ENCODE measurements around the gene GAS2L1. TPM values are rescaled to one million over a fixed set of nuclear protein-coding genes. Genes with fewer than 3 reads are reported as not detected.
A peak's percentile ranks its signal among the peaks of the same experiment; 100 is the strongest.

GAS2L1 gene
- 1 to 10 TPM; 1.9 to 2.9 TPM for total RNA-seq

DNA sequence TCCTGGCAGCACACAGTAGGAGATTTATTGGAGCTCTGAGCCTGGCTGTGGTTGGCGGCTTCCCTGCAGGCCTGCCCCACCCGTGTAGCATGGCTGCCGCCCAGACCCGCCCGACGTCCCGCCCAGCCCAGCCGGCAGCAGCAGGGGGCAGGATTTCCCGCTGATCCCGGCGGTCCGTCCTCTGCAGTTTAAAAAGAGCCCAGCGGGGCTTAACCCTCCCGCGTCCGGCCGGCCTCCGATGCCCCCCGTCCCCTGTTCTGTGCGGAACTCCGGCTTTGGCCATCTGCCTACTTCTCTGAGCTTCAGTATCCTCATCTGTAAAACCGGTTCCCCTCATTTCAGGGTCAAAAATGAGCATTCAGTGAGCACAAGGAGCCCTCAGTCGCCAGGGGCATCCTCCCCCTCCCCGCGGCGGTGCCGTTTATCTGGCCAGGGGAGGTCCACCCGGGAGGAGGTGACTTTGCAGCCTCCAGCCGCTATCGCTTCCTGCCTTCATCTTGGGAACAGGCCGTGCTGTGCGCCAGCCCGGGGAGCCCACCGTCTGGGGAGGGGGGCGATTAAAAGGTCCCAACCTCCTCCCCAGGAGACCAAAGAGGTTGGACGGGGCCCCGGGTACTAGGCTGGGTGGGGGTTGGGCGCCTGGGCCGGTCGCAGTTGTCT lies at the start of gene GAS2L1:
Gene GAS2L1 (plus strand): TSS at position 476 of the 660 bp plus-strand sequence. CDS start 1,456 bp downstream, outside the sequence.
- H3K27ac Mint-ChIP-seq = peak within 1 kb of the TSS; percentile 41
- no peaks in the 10 kb centered on the region for H3K27me3 Mint-ChIP-seq
- H3K4me3 Mint-ChIP-seq = peak within 1 kb of the TSS; percentile 78
- peaks cover 4% of the 10 kb centered on the region for H3K36me3 Mint-ChIP-seq (ENCODE audit: low read depth)
- peak; percentile 54 for ATAC-seq (replicated peaks)
- peaks cover under 1% of the 10 kb centered on the region for H3K4me1 Mint-ChIP-seq
- H3K9me3 Mint-ChIP-seq = no peaks in the 10 kb centered on the region

- H3K4me3 Mint-ChIP-seq = no peak overlapping the region
- peak overlapping the region; percentile 28 for H3K27ac Mint-ChIP-seq
- no peaks in the 10 kb centered on the region for H3K9me3 Mint-ChIP-seq
- no peaks in the 10 kb centered on the region for H3K4me1 Mint-ChIP-seq
- H3K27me3 Mint-ChIP-seq = no peaks in the 10 kb centered on the region
- no peak for ATAC-seq (replicated peaks)
- no peaks in the 10 kb centered on the region for H3K36me3 Mint-ChIP-seq (ENCODE audit: low read depth)
Measured at GRCh38 chr22:29257751-29258181, 48.7 kb upstream of the GAS2L1 start.

DNA sequence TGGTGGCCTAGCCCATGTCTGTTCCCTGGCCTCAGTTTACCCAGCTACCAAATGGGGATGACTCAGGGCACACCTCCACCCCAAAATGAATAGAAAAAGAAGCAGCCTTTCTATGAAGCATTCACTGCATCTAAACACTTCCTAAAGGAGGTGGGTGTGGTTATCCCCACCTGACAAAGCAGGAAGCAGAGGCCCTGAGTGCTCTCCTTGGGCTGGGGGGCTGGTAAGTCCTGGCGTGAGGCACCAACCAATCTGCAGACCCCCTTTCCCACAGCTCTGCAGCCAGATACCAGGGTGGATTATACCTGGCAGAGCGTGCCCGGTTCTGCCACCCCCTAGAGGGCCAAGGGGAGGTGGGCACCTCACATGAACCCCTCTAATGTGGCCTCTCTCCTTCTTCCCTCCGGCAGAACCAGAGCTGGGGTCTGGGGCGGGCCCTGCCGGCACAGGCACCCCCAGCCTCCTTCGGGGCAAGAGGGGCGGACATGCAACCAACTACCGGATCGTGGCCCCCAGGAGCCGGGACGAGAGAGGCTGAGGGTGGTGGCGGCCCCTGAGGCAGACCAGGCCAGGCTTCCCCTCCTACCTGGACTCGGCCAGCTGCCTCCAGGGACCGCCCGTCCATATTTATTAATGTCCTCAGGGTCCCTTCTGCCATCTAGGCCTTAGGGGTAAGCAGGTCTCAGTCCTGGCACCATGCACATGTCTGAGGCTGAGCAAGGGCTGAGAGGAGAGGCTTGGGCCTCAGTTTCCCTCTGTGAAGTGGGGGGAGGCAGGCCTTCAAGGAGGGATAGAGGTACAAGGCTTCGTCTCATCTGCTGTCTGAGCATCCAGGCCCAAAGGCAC lies 47.8 kb upstream of the GAS2L1 start:
- no peaks in the 10 kb centered on the region for H3K9me3 Mint-ChIP-seq
- ATAC-seq (replicated peaks) = no peak
- no peak overlapping the region for H3K4me3 Mint-ChIP-seq
- H3K27ac Mint-ChIP-seq = peak overlapping the region; percentile 28
- no peaks in the 10 kb centered on the region for H3K27me3 Mint-ChIP-seq
- no peaks in the 10 kb centered on the region for H3K36me3 Mint-ChIP-seq (ENCODE audit: low read depth)
- H3K4me1 Mint-ChIP-seq = no peaks in the 10 kb centered on the region

DNA sequence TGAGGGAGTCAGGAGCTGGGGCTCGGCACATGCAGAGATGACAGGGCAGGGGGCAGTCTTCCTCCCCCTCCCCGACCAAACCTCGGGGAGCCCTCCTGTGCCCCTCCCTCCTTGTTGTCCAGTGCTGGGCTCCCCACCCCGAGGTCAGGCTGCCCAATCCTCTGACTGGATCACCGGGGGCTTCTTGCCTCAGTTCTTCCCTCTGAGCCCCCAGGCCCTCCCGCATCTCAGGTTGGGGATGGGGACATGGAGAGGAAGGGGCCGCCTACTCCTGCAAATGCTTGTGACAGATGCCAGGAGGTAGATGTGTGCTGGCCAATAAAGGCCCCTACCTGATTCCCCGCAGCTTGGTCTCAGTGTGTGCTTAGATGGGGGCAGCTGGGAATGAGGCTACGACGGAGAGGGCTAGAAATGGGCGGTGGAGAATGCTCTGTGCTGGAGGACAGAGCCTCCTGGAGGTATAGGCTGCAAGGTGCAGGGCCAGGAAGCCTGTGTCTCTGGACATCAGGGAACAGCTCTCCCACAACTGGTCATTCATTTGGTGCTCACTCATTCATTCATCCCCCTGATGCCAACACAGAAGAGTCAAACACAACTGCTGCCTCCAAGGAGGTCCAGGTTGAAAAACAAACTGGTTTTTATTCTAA lies 47.1 kb upstream of the GAS2L1 start:
- Mint-ChIP-seq H3K27ac (no peak overlapping the region), H3K27me3 (no peaks in the 10 kb centered on the region), H3K4me3 (no peak overlapping the region), H3K4me1 (no peaks in the 10 kb centered on the region), H3K9me3 (no peaks in the 10 kb centered on the region), H3K36me3 (ENCODE audit: low read depth) (peaks cover 2% of the 10 kb centered on the region)
- no peak for ATAC-seq (replicated peaks)

DNA sequence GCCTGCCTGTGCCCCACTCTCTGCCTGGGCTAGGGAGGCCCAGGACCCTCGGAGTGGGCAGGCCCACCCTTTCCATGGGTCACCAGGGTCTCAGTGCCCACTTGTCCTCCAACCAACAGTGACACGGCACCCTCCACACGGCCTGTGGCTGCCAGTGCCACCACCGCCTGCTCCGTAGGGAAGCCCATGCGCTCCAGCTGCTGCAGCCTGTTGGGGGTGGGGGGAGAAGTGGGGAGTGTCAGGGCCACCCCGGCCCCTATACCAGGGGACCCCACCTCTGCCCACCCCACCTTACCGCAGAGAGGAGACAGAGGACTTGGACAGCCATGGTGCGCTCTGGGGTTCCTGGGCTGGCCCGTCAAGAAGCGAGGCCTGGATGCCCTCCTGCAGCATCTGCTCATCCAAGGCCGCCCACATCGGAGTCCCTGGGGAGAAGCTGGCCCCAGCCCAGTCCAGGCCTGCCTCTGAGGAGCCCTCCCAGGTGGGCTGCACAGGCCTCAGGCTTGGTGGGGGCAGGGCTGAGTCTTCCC lies 46.4 kb upstream of the GAS2L1 start:
- peaks cover 7% of the 10 kb centered on the region for H3K36me3 Mint-ChIP-seq (ENCODE audit: low read depth)
- no peak overlapping the region for H3K4me3 Mint-ChIP-seq
- H3K9me3 Mint-ChIP-seq = no peaks in the 10 kb centered on the region
- no peaks in the 10 kb centered on the region for H3K4me1 Mint-ChIP-seq
- ATAC-seq (replicated peaks) = no peak
- H3K27me3 Mint-ChIP-seq = no peaks in the 10 kb centered on the region
- H3K27ac Mint-ChIP-seq = no peak overlapping the region

- Mint-ChIP-seq H3K27ac (no peak overlapping the region), H3K9me3 (no peaks in the 10 kb centered on the region), H3K27me3 (no peaks in the 10 kb centered on the region), H3K4me3 (no peak overlapping the region), H3K4me1 (no peaks in the 10 kb centered on the region), H3K36me3 (ENCODE audit: low read depth) (peaks cover 8% of the 10 kb centered on the region)
- no peak for ATAC-seq (replicated peaks)
Measured at GRCh38 chr22:29260601-29261315, 45.7 kb upstream of the GAS2L1 start.

DNA sequence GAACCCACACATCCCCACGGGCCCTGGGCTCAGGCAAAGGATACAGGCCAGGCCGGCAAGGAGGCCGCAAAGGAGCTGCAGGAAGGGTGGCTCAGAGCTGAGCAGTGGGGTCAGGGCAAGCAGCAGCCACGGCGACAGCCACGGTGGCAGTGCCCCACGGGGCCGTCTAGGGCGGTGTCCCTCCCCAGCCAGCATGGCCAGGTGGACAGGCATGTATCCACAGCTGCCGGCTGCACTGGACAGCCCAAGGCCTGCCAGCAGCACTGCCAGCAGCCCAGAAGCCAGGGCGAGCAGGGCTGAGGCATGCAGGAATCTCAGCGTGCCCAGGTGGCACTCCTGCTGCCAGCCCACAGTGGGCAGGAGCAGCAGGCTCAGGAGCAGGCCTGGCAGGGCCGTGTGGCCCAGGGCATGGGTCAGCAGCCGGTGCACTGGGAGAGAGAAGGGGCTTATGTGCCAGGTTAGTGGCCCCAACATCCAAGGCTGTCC lies 42.6 kb upstream of the GAS2L1 start:
- H3K4me3 Mint-ChIP-seq = no peak overlapping the region
- no peak overlapping the region for H3K27ac Mint-ChIP-seq
- H3K4me1 Mint-ChIP-seq = peaks cover 7% of the 10 kb centered on the region
- peaks cover 33% of the 10 kb centered on the region for H3K36me3 Mint-ChIP-seq (ENCODE audit: low read depth)
- no peaks in the 10 kb centered on the region for H3K27me3 Mint-ChIP-seq
- H3K9me3 Mint-ChIP-seq = no peaks in the 10 kb centered on the region
- ATAC-seq (replicated peaks) = no peak

- H3K4me1 Mint-ChIP-seq = peaks cover 15% of the 10 kb centered on the region
- no peak for ATAC-seq (replicated peaks)
- H3K27me3 Mint-ChIP-seq = no peaks in the 10 kb centered on the region
- H3K27ac Mint-ChIP-seq = no peak overlapping the region
- H3K36me3 Mint-ChIP-seq (ENCODE audit: low read depth) = peaks cover 48% of the 10 kb centered on the region
- H3K9me3 Mint-ChIP-seq = no peaks in the 10 kb centered on the region
- H3K4me3 Mint-ChIP-seq = no peak overlapping the region
Measured at GRCh38 chr22:29265305-29265704, 41.1 kb upstream of the GAS2L1 start.

GRCh38 chr22:29265929-29266328 lies 40.5 kb upstream of the GAS2L1 start:
- H3K27me3 Mint-ChIP-seq = no peaks in the 10 kb centered on the region
- H3K4me1 Mint-ChIP-seq = peaks cover 21% of the 10 kb centered on the region
- H3K9me3 Mint-ChIP-seq = no peaks in the 10 kb centered on the region
- ATAC-seq (replicated peaks) = no peak
- peaks cover 54% of the 10 kb centered on the region for H3K36me3 Mint-ChIP-seq (ENCODE audit: low read depth)
- H3K4me3 Mint-ChIP-seq = peak overlapping the region; percentile 99
- peak overlapping the region; percentile 100 for H3K27ac Mint-ChIP-seq

GRCh38 chr22:29266564-29267461 lies 39.6 kb upstream of the GAS2L1 start:
- no peak for ATAC-seq (replicated peaks)
- Mint-ChIP-seq H3K27me3 (no peaks in the 10 kb centered on the region), H3K27ac (peak overlapping the region; percentile 100), H3K4me1 (peaks cover 28% of the 10 kb centered on the region), H3K36me3 (ENCODE audit: low read depth) (peaks cover 63% of the 10 kb centered on the region), H3K9me3 (no peaks in the 10 kb centered on the region), H3K4me3 (peak overlapping the region; percentile 99)

- H3K27me3 Mint-ChIP-seq = no peaks in the 10 kb centered on the region
- H3K4me3 Mint-ChIP-seq = peak overlapping the region; percentile 99
- ATAC-seq (replicated peaks) = no peak
- no peaks in the 10 kb centered on the region for H3K9me3 Mint-ChIP-seq
- peaks cover 34% of the 10 kb centered on the region for H3K4me1 Mint-ChIP-seq
- peak overlapping the region; percentile 100 for H3K27ac Mint-ChIP-seq
- peaks cover 69% of the 10 kb centered on the region for H3K36me3 Mint-ChIP-seq (ENCODE audit: low read depth)
Measured at GRCh38 chr22:29267462-29267857, 39.0 kb upstream of the GAS2L1 start.

GRCh38 chr22:29267858-29268510 lies 38.5 kb upstream of the GAS2L1 start, which contains the start of the genes EWSR1 and RHBDD3:
EWSR1 (plus strand) TSS chr22:29268268; CDS start chr22:29268337, 69 bp downstream.
RHBDD3 (minus strand) TSS chr22:29267981; CDS start chr22:29265626, 2,355 bp downstream.
- Mint-ChIP-seq H3K4me3 (peak within 1 kb of the TSS; percentile 99), H3K9me3 (no peaks in the 10 kb centered on the region), H3K27ac (peak within 1 kb of the TSS; percentile 100), H3K27me3 (no peaks in the 10 kb centered on the region), H3K4me1 (peaks cover 39% of the 10 kb centered on the region), H3K36me3 (ENCODE audit: low read depth) (peaks cover 74% of the 10 kb centered on the region)
- ATAC-seq (replicated peaks) = peak; percentile 90
